HCT116 (cell line): ENCODE data around the gene FTO. TPM values are rescaled to one million over a fixed set of nuclear protein-coding genes. Genes with fewer than 3 reads are reported as not detected.

Experiments
- ATAC-seq: fragments of 200-7000 bp; cut with Tn5 transposase; 2 replicates; pipeline ENCODE4 v1.9.1; 2020; ENCODE audit warnings: mild to moderate bottlenecking, moderate library complexity
- BruUV-seq: library from RNA; stranded (reverse); fragments of 400-500 nt; replicated peaks from 2 replicates; lab custom pipeline; 2021; lab: Mats Ljungman, UMichigan
- CTCF ChIA-PET: fragments of 300-600 bp; sonication (Branson Sonifier 250); formaldehyde crosslinking; loops from one replicate; lab custom pipeline; 2021; ENCODE audit warnings: antibody characterized with exemption; lab: Charles Lee
- POLR2A ChIA-PET: fragments of 300-600, 350-600 bp; sonication (Branson Sonifier 250); formaldehyde crosslinking; loops from one replicate; lab custom pipeline; 2021; ENCODE audit warnings: antibody characterized with exemption; lab: Charles Lee
- RAD21 ChIA-PET, 2 experiments: fragments of 300-600 bp; sonication (Branson Sonifier 250); formaldehyde crosslinking; loops; one replicate each; lab custom pipeline; 2023; ENCODE audit warnings: low total read pairs in 2 of 2; ENCODE audit not compliant: uncharacterized antibody in 2 of 2, unreplicated experiment in 2 of 2, low non-redundant PET in 1 of 2; lab: Charles Lee
- DNase-seq: peaks from one replicate; pipeline ENCODE4 v3.0.0-alpha.2; 2010; ENCODE audit warnings: low read depth, low spot score
- H2AFZ ChIP-seq: fragments of 200-600 bp; shearing (Covaris generic), sonication (generic); 2 replicates; pipeline ENCODE4 v1.6.1; 2017; ENCODE audit warnings: low read depth, mixed run types, mixed read lengths, antibody characterized with exemption, low read length; ENCODE audit not compliant: poor library complexity, severe bottlenecking
- H3K27ac ChIP-seq: 2 replicates; pipeline ENCODE4 v1.5.1; 2012; ENCODE audit warnings: low read depth, low read length
- H3K27me3 ChIP-seq: fragments of 200-600 bp; sonication (generic); 2 replicates; pipeline ENCODE4 v1.6.1; 2016; ENCODE audit warnings: mixed run types, low read length, mixed read lengths; ENCODE audit not compliant: insufficient read depth
- H3K36me3 ChIP-seq, 2 experiments: fragments of 200-500 bp in 1 of 2; fragments of 200-600 bp in 1 of 2; sonication (Bioruptor generic) in 1 of 2; sonication (generic) in 1 of 2; 2 replicates each; pipeline versions ENCODE4 v1.5.1 to v1.6.1; 2014 to 2016; ENCODE audit warnings: low read length in 2 of 2, inconsistent platforms in 1 of 2, mixed read lengths in 1 of 2, mixed run types in 1 of 2; ENCODE audit not compliant: insufficient read depth in 2 of 2, control insufficient read depth in 1 of 2
- H3K4me1 ChIP-seq, 2 experiments: fragments of 200-600 bp in 1 of 2; sonication (generic) in 1 of 2; 2 replicates each; pipeline versions ENCODE4 v1.5.1 to v1.6.1; 2012 to 2017; ENCODE audit warnings: low read length in 2 of 2, inconsistent platforms in 1 of 2, mild to moderate bottlenecking in 1 of 2, mixed read lengths in 1 of 2, mixed run types in 1 of 2, moderate library complexity in 1 of 2; ENCODE audit not compliant: insufficient read depth in 2 of 2, control insufficient read depth in 1 of 2
- H3K4me2 ChIP-seq: fragments of 200-600 bp; sonication (generic); 2 replicates; pipeline ENCODE4 v1.6.1; 2017; ENCODE audit warnings: mixed run types, low read length, mixed read lengths
- H3K4me3 ChIP-seq, 2 experiments: fragments of 200-600 bp in 1 of 2; sonication (generic) in 1 of 2; replicated peaks in 1 of 2; 2 replicates each; pipeline ENCODE4 v1.5.1; 2011 to 2016; ENCODE audit warnings: low read length in 2 of 2, control low read depth in 1 of 2, low read depth in 1 of 2, mild to moderate bottlenecking in 1 of 2, mixed read lengths in 1 of 2, mixed run types in 1 of 2
- H3K79me2 ChIP-seq: fragments of 200-600 bp; sonication (generic); 2 replicates; pipeline ENCODE4 v1.6.1; 2017; ENCODE audit warnings: mild to moderate bottlenecking, mixed run types, low read length, moderate library complexity, mixed read lengths; ENCODE audit not compliant: insufficient read depth
- H3K9ac ChIP-seq: fragments of 200-600 bp; sonication (generic); 2 replicates; pipeline ENCODE4 v1.6.1; 2016; ENCODE audit warnings: low read length, mixed read lengths
- H3K9me2 ChIP-seq: fragments of 200-600 bp; sonication (generic), shearing (Covaris generic); 2 replicates; pipeline ENCODE4 v1.6.1; 2017; ENCODE audit warnings: mixed run types, mild to moderate bottlenecking, moderate library complexity; ENCODE audit not compliant: insufficient read depth
- H3K9me3 ChIP-seq, 2 experiments: fragments of 200-500 bp in 1 of 2; fragments of 200-600 bp in 1 of 2; sonication (Bioruptor generic) in 1 of 2; sonication (generic) in 1 of 2; 2 replicates each; pipeline ENCODE4 v1.6.1; 2014 to 2017; ENCODE audit warnings: low read length in 2 of 2, mixed read lengths in 2 of 2, inconsistent platforms in 1 of 2, low read depth in 1 of 2, mild to moderate bottlenecking in 1 of 2, mixed run types in 1 of 2, moderate library complexity in 1 of 2; ENCODE audit not compliant: control insufficient read depth in 1 of 2, insufficient read depth in 1 of 2
- H4K20me1 ChIP-seq: fragments of 200-600 bp; sonication (generic), shearing (Covaris generic); 2 replicates; pipeline ENCODE4 v1.6.1; 2017; ENCODE audit warnings: mixed run types, mild to moderate bottlenecking, moderate library complexity; ENCODE audit not compliant: insufficient read depth
- ATF3 ChIP-seq: IDR thresholded peaks from 2 replicates; pipeline ENCODE4 v1.6.1; 2012
- CEBPB ChIP-seq: IDR thresholded peaks from 2 replicates; pipeline ENCODE4 v1.6.1; 2012; ENCODE audit warnings: low read depth
- CTCF ChIP-seq, 3 experiments: fragments of 200-600 bp in 1 of 3; sonication (generic) in 1 of 3; IDR thresholded peaks in 2 of 3; conservative IDR thresholded peaks in 1 of 3; 2 replicates each; pipeline ENCODE4 v1.5.1; 2012 to 2017; ENCODE audit warnings: low read depth in 2 of 3, low read length in 2 of 3, antibody characterized with exemption in 1 of 3, borderline replicate concordance in 1 of 3, control low read depth in 1 of 3, mild to moderate bottlenecking in 1 of 3, mixed read lengths in 1 of 3, mixed run types in 1 of 3, moderate library complexity in 1 of 3; ENCODE audit not compliant: insufficient read depth in 1 of 3
- EZH2 ChIP-seq: fragments of 200-600 bp; sonication (generic); IDR thresholded peaks from 2 replicates; pipeline ENCODE4 v1.6.1; 2017; ENCODE audit warnings: antibody characterized with exemption, mixed run types
- JUND ChIP-seq: IDR thresholded peaks from 2 replicates; pipeline ENCODE4 v1.6.1; 2012
- POLR2AphosphoS5 ChIP-seq: IDR thresholded peaks from 2 replicates; pipeline ENCODE4 v1.6.1; 2011; ENCODE audit warnings: mild to moderate bottlenecking, low read depth, low read length, moderate library complexity
- REST ChIP-seq: IDR thresholded peaks from 2 replicates; pipeline ENCODE4 v1.6.1; 2012; ENCODE audit warnings: low read depth
- SP1 ChIP-seq: IDR thresholded peaks from 2 replicates; pipeline ENCODE4 v1.6.1; 2012; ENCODE audit warnings: low read depth
- TCF7L2 ChIP-seq: IDR thresholded peaks from 2 replicates; pipeline ENCODE4 v1.7.0; 2011; ENCODE audit warnings: borderline replicate concordance, inconsistent platforms; ENCODE audit not compliant: insufficient read depth, insufficient read length; ENCODE audit errors: extremely low read depth
- ZBTB33 ChIP-seq: IDR thresholded peaks from 2 replicates; pipeline ENCODE4 v1.6.1; 2011; ENCODE audit warnings: mild to moderate bottlenecking, low read length, moderate library complexity; ENCODE audit not compliant: insufficient replicate concordance; ENCODE audit errors: extremely low read depth
- intact Hi-C: fragments of 100-400 bp; cut with micrococcal nuclease; formaldehyde crosslinking; loops from 2 replicates; pipeline ENCODE4 v1.10.0; 2022
- total RNA-seq: library from RNA; stranded (reverse); gene quantifications from one replicate; pipeline ENCODE4 v1.2.1, GENCODE V29; 2021; ENCODE audit not compliant: unreplicated experiment

The FTO gene
- total RNA-seq, 1 experiment from 2014 or later, result 55.2 TPM

GRCh38 chr16:54175552-54176375 lies 471.8 kb downstream of the FTO start:
- peaks cover 34% of the 10 kb centered on the region for H3K27me3 ChIP-seq
- intact Hi-C loops, result no loop called here
- ChIA-PET POLR2A (no interaction called here), CTCF (no interaction called here), RAD21 (no interaction called here)
- H3K9ac ChIP-seq, result no peak overlapping the region
- no peak for DNase-seq
- H3K27ac ChIP-seq, result no peak overlapping the region
- no peak overlapping the region for H3K4me2 ChIP-seq
- H3K9me3 ChIP-seq, result no peaks in the 10 kb centered on the region
- no peaks in the 10 kb centered on the region for H3K36me3 ChIP-seq
- H3K9me2 ChIP-seq, result no peaks in the 10 kb centered on the region
- no peak for ATAC-seq
- H4K20me1 ChIP-seq, result no peaks in the 10 kb centered on the region
- H3K79me2 ChIP-seq, result no peaks in the 10 kb centered on the region
- no peak overlapping the region for H3K4me3 ChIP-seq
- BruUV-seq, result no TSS peak
- no peaks in the 10 kb centered on the region for H3K4me1 ChIP-seq
- TF ChIP-seq POLR2AphosphoS5 (no peak), ATF3 (no peak), CEBPB (no peak), SP1 (no peak), TCF7L2 (no peak), EZH2 (no peak), JUND (no peak), ZBTB33 (no peak), CTCF (IDR thresholded peaks at IDR 0.05 in 2 of 3, conservative IDR thresholded peaks at IDR 0.05 in 1 of 3; ENCODE audit: borderline replicate concordance in 1 of 3, insufficient read depth in 1 of 3, low read depth in 2 of 3, low read length in 2 of 3) (no peak), REST (no peak)
- no peak overlapping the region for H2AFZ ChIP-seq
